Activated CD4-positive, alpha-beta T cell treated with anti-CD3 and anti-CD28 coated beads for 36 hours (primary cell): ENCODE data around the gene MEAK7. TPM values are rescaled to one million over a fixed set of nuclear protein-coding genes. Genes with fewer than 3 reads are reported as not detected.

Source experiments
- ATAC-seq: fragments of 200-7000 bp; cut with Tn5 transposase; one replicate; pipeline ENCODE4 v1.10.0; 2021; ENCODE audit warnings: mild to moderate bottlenecking, moderate library complexity
- CTCF ChIA-PET: fragments of 350-600 bp; sonication (Branson Sonifier 250); formaldehyde crosslinking; loops from one replicate; lab custom pipeline; 2021; ENCODE audit warnings: antibody characterized with exemption; lab: Charles Lee
- POLR2A ChIA-PET: fragments of 350-600 bp; sonication (Branson Sonifier 250); formaldehyde crosslinking; loops from one replicate; lab custom pipeline; 2021; ENCODE audit warnings: antibody characterized with exemption, inconsistent platforms; lab: Charles Lee
- DNase-seq: peaks from one replicate; pipeline ENCODE4 v3.0.0-alpha.2; 2020
- H3K27ac Mint-ChIP-seq: one replicate; pipeline ENCODE4 v1.8.0; 2021; ENCODE audit warnings: mixed read lengths
- H3K27me3 Mint-ChIP-seq: one replicate; pipeline ENCODE4 v1.8.0; 2021; ENCODE audit warnings: mixed read lengths
- H3K36me3 Mint-ChIP-seq: one replicate; pipeline ENCODE4 v1.8.0; 2021; ENCODE audit warnings: low read depth, mixed read lengths
- H3K4me1 Mint-ChIP-seq: one replicate; pipeline ENCODE4 v1.8.0; 2021; ENCODE audit warnings: mixed read lengths
- H3K4me3 Mint-ChIP-seq: one replicate; pipeline ENCODE4 v1.8.0; 2021; ENCODE audit warnings: mild to moderate bottlenecking, moderate library complexity, mixed read lengths
- H3K9me3 Mint-ChIP-seq: one replicate; pipeline ENCODE4 v1.8.0; 2021; ENCODE audit warnings: low read depth, mixed read lengths
- intact Hi-C, 2 experiments: fragments of 100-400 bp; cut with DNase I in 1 of 2; cut with micrococcal nuclease in 1 of 2; formaldehyde crosslinking; loops; one replicate each; pipeline versions ENCODE4 v1.14.2 to v1.15.1; 2022 to 2024; cut with DNase I, micrococcal nuclease
- total RNA-seq, 2 experiments: library from RNA; stranded (reverse); gene quantifications; one replicate each; pipeline ENCODE4 v1.2.3, GENCODE V29; 2021

The MEAK7 gene
- total RNA-seq, 2 experiments from 2014 or later, result 8.9 to 10.6 TPM

DNA sequence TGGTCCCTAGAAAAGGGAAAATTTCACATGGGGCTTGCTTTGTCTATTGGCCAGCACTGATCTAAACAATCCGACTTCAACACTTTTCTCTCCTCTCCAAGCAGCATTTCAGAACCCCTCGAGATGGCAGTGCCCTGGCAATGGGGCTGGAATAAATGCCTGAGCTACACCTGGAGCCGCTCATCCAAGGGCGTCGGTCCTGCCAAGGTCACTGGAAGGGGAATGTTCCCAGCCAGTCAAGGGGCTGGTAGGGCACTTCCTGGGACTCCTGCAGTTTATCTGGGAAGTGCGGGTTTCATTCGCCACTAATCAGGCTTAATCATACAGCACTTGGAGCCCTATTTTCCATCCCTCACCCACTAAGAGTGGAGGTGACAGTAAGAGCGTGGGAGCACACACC, 17.1 kb downstream of the MEAK7 start:
- H3K36me3 Mint-ChIP-seq, result peaks cover 8% of the 10 kb centered on the region
- no peak for DNase-seq
- H3K9me3 Mint-ChIP-seq, result no peaks in the 10 kb centered on the region
- no peaks in the 10 kb centered on the region for H3K27me3 Mint-ChIP-seq
- H3K4me3 Mint-ChIP-seq, result no peak overlapping the region
- no peak for ATAC-seq
- H3K27ac Mint-ChIP-seq, result no peak overlapping the region
- ChIA-PET CTCF (no interaction called here), POLR2A (no interaction called here)
- intact Hi-C loops, result no loop called here
- no peaks in the 10 kb centered on the region for H3K4me1 Mint-ChIP-seq

DNA sequence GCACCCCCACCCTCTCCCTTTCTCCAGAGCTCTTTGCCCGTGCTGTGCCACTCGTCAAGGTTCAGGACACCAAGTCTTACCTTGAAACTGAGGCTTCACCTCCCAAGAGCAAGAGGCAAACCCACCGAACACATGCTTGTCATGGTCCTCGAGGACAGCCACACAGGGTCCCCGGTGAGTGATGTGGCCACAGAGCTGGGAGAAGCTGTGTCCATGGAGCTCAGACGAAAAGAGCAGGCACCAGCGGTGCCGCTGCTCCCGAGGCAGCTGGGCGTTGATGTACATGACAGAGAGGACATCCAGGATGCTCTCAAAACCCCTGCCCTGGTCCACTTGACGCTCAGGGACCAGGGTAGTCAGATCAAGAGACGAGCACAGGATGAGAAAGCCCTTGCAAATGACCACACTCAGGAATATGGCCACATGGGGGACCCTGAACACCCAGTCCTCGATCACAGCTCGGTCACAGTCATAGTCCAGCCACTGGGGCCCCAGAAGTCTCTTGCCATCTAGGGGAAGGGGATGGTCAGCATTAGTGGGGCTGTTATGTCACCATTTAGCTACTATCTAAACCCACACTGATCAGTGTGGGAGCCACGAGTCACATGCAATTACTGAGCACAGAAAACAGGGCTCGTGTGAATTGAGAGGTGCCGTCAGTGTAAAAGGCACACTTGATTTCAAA, 17.8 kb downstream of the MEAK7 start:
- CTCF ChIA-PET, result interaction anchor here (0.7 kb wide), 1 partner anchor 10 kb away, joined by 3 read pairs; no protein-coding TSS in a partner anchor
- no peaks in the 10 kb centered on the region for H3K4me1 Mint-ChIP-seq
- DNase-seq (no peak), ATAC-seq (no peak)
- intact Hi-C loops, result no loop called here
- no peak overlapping the region for H3K4me3 Mint-ChIP-seq
- H3K9me3 Mint-ChIP-seq, result no peaks in the 10 kb centered on the region
- POLR2A ChIA-PET, result no interaction called here
- no peaks in the 10 kb centered on the region for H3K27me3 Mint-ChIP-seq
- peaks cover 8% of the 10 kb centered on the region for H3K36me3 Mint-ChIP-seq
- H3K27ac Mint-ChIP-seq, result no peak overlapping the region

- ChIA-PET POLR2A (no interaction called here), CTCF (interaction anchor here (0.7 kb wide), 1 partner anchor 65 kb away, joined by 5 read pairs; no protein-coding TSS in a partner anchor)
- H3K27ac Mint-ChIP-seq, result no peak overlapping the region
- intact Hi-C loops, result no loop called here
- H3K4me3 Mint-ChIP-seq, result no peak overlapping the region
- no peak for ATAC-seq
- no peak for DNase-seq
- peaks cover 8% of the 10 kb centered on the region for H3K36me3 Mint-ChIP-seq
- no peaks in the 10 kb centered on the region for H3K4me1 Mint-ChIP-seq
- no peaks in the 10 kb centered on the region for H3K27me3 Mint-ChIP-seq
- no peaks in the 10 kb centered on the region for H3K9me3 Mint-ChIP-seq
Measured at GRCh38 chr16:84486126-84486525, 18.3 kb downstream of the MEAK7 start.

DNA sequence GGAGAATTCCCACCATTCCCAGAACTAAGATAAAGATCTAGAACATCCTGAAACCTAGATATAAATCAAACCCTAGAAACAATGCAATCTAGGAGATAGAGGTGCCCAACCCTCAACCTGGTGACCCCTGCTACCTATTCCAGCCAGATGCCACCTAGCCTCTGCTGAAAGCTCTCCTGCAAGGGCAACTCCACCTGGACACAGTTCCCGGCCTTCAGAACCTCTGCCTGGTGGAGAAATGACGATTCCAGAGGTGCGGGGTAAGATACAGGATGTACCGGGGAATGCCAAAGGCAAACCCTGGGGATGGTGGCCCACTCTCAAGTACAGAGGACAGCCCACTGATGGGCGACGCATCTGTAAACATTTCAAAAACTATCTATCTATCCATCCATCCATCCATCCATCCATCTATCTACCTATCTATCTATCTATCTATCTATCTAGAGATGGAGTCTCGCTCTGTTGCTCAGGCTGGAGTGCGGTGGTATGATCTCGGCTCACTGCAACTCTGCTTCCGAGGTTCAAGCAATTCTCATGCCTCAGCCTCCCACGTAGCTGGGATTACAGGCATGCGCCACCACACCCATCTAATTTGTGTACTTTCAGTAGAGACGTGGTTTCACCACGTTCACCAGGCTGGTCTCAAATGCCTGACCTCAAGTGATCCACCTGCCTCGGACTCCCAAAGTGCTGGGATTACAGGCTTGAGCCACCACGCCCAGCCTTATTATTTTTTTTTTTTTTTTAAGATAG, 19.0 kb downstream of the MEAK7 start:
- no peaks in the 10 kb centered on the region for H3K27me3 Mint-ChIP-seq
- CTCF ChIA-PET, result interaction anchor here (0.7 kb wide), 2 partner anchors 66 to 214 kb away, joined by 4 to 5 read pairs; no protein-coding TSS in a partner anchor
- intact Hi-C loops, result no loop called here

DNA sequence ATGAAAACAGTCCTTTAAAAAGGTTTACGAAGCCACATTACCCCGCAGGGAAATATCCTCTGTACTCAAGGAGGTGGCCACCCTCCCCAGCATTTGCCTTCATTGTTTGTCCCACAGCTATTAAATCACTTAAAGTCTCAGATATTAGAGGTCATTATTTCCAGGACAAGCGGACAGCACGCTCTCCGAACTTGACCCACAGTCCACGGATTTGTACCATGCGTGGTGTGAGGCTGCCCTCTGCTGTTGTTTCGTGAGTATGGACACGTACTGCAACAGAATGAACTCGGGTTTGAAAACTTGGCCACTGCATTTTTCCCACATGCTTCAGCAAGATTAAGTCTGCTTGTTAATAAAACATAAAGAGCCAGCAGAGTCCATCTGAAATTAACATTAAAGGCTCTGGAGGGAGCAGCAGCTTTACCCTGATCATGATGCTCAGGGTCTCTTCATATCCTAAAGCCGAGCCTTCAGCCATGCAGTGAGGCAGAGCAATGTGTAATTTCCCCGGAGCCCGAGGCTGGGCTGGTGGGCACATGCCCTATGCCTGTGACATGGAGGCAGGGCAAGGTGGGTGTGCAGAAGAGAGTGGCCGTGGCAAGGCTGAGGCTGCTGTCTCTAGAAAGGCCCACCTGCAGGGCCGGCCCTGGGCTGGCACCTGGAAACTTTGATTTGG, 19.7 kb downstream of the MEAK7 start:
- POLR2A ChIA-PET, result no interaction called here
- H3K27me3 Mint-ChIP-seq, result no peaks in the 10 kb centered on the region
- DNase-seq, result peak; percentile 53
- H3K4me3 Mint-ChIP-seq, result no peak overlapping the region
- ATAC-seq, result peak; percentile 44
- no peaks in the 10 kb centered on the region for H3K9me3 Mint-ChIP-seq
- H3K27ac Mint-ChIP-seq, result no peak overlapping the region
- CTCF ChIA-PET, result interaction anchor here (0.7 to 2.5 kb wide), 5 partner anchors 9 to 216 kb away, joined by 3 to 9 read pairs (median 4); no protein-coding TSS in a partner anchor
- peaks cover 2% of the 10 kb centered on the region for H3K36me3 Mint-ChIP-seq
- no peaks in the 10 kb centered on the region for H3K4me1 Mint-ChIP-seq
- intact Hi-C loops, result loop anchor here (1.0 kb wide), 1 partner anchor 207 kb away; no protein-coding TSS in a partner anchor

More for the DNA sequence above, 19.0 kb downstream of the MEAK7 start:
- no peak for ATAC-seq
- DNase-seq, result no peak
- peaks cover 4% of the 10 kb centered on the region for H3K36me3 Mint-ChIP-seq
- POLR2A ChIA-PET, result no interaction called here
- H3K4me3 Mint-ChIP-seq, result no peak overlapping the region
- H3K27ac Mint-ChIP-seq, result no peak overlapping the region
- no peaks in the 10 kb centered on the region for H3K9me3 Mint-ChIP-seq
- no peaks in the 10 kb centered on the region for H3K4me1 Mint-ChIP-seq

- no peaks in the 10 kb centered on the region for H3K9me3 Mint-ChIP-seq
- H3K4me3 Mint-ChIP-seq, result no peak overlapping the region
- DNase-seq, result no peak
- intact Hi-C loops, result loop anchor here (1.0 kb wide), 1 partner anchor 207 kb away; no protein-coding TSS in a partner anchor
- H3K27ac Mint-ChIP-seq, result no peak overlapping the region
- H3K4me1 Mint-ChIP-seq, result no peaks in the 10 kb centered on the region
- CTCF ChIA-PET, result interaction anchor here (0.7 to 2.5 kb wide), 6 partner anchors 10 to 215 kb away, joined by 3 to 9 read pairs (median 5); no protein-coding TSS in a partner anchor
- POLR2A ChIA-PET, result no interaction called here
- H3K36me3 Mint-ChIP-seq, result peaks cover 2% of the 10 kb centered on the region
- no peaks in the 10 kb centered on the region for H3K27me3 Mint-ChIP-seq
- no peak for ATAC-seq
Measured at GRCh38 chr16:84483882-84484565, 20.4 kb downstream of the MEAK7 start.

DNA sequence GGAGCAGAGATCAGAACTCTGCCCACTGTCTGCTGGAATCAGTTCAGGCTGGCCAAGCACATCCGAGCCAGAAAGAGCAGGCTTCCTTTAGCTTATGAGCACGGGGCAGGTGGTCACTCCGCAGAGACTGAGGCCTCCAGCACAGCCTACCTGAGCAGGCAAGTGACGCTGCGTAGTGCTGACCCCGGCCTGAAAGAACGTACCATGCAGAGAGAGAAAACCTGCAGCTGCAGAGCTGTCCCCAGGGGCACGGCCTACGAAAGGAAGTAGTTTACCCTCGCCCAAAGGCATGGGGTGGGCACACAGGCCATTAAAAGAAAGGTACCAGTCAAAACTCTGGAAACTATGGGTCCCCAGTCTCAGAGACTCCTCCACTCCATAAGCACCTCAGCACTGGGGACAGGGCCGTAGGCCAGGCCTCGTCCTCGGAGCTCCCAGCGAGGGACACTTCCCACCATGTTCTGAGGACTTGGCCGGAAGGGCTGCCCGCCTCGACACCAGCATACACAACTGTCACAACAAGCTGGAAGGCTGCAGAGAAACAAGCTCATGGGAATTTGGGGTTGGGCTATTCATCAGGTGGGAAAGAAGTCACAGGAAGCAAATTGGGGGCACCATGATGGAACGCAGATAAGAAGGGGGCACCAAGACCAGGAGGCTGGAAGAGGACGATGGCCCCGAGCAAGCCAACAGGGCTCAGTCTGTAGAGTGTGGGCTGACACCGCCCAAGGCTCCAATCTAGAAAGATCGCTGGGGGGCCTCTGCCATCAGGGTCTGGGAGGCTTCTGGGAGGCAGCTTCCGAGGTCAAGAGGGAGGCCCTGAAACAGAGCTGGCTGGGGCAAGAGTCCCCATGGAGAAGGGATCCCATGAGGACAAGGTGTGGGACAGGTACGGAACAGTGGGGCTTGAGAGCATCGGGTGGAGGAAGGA, 21.2 kb downstream of the MEAK7 start:
- ChIA-PET CTCF (interaction anchor here (0.7 to 2.5 kb wide), 6 partner anchors 8 to 208 kb away, joined by 3 to 9 read pairs (median 6); no protein-coding TSS in a partner anchor), POLR2A (no interaction called here)
- Mint-ChIP-seq H3K27me3 (no peaks in the 10 kb centered on the region), H3K27ac (no peak overlapping the region), H3K4me3 (no peak overlapping the region), H3K9me3 (no peaks in the 10 kb centered on the region), H3K36me3 (peaks cover 2% of the 10 kb centered on the region), H3K4me1 (peaks cover 1% of the 10 kb centered on the region)
- no peak for DNase-seq
- no peak for ATAC-seq
- intact Hi-C loops, result no loop called here

DNA sequence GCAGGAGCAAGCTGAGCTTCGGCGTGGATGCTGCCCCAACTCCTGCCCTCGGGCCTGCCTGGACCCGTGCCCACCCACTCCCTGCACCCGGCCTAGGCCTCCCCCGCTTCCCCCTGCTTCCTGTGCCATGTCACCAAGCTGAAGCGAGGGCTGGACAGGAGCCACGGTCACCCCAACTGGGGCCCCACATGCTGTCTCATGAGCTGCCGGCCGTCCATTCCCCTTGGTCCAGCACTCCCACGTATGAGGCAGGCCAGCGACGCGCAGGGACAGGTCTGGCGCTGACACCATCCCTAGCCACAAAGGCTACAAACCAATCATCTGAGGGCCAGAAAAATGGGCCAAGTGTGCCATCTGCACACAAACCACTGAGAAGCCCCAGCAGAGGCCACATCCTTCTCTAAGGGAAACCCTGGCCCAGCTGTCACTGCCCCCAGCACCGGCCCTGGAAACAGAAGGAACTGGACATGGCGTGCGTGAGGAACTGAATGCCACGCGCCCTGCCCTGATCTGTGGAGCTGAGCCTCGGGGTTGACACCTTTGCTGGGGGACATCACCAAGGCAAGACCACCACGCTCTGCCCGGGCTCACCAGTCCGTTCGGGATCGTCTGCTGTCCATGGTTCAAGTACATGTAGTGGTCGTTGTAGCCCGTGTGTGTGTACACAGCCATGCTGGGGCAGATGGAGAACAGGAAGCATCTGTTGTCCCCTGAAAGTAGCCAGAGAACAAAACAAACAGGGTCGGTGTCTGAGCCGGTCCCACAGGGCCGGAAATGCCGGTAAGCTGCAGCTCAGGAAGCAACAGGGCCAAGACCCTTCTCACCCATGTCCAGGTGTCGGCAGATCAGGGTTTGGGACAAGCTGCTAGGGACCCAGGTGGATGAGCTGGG, 22.2 kb downstream of the MEAK7 start:
- Mint-ChIP-seq H3K9me3 (no peaks in the 10 kb centered on the region), H3K4me3 (no peak overlapping the region), H3K36me3 (peaks cover 2% of the 10 kb centered on the region), H3K27ac (no peak overlapping the region), H3K4me1 (peaks cover 1% of the 10 kb centered on the region), H3K27me3 (no peaks in the 10 kb centered on the region)
- DNase-seq (no peak), ATAC-seq (no peak)
- intact Hi-C loops, result no loop called here
- CTCF ChIA-PET, result interaction anchor here (0.5 to 2.5 kb wide), 8 partner anchors 9 to 207 kb away, joined by 3 to 9 read pairs (median 5); no protein-coding TSS in a partner anchor
- POLR2A ChIA-PET, result interaction anchor here (0.6 kb wide), 1 partner anchor 148 kb away, joined by 5 read pairs; no protein-coding TSS in a partner anchor

GRCh38 chr16:84481051-84481735, 23.3 kb downstream of the MEAK7 start:
- Mint-ChIP-seq H3K4me1 (peaks cover 1% of the 10 kb centered on the region), H3K9me3 (no peaks in the 10 kb centered on the region), H3K27me3 (no peaks in the 10 kb centered on the region), H3K27ac (no peak overlapping the region), H3K36me3 (no peaks in the 10 kb centered on the region), H3K4me3 (no peak overlapping the region)
- ChIA-PET CTCF (interaction anchor here (0.6 to 1.0 kb wide), 2 partner anchors 13 to 204 kb away, joined by 3 to 4 read pairs; no protein-coding TSS in a partner anchor), POLR2A (no interaction called here)
- no peak for DNase-seq
- intact Hi-C loops, result no loop called here
- ATAC-seq, result no peak
